ENCODE data around the gene MACROD2.

GRCh38 chr20:14845199-14846160, 850.2 kb downstream of the MACROD2 start:
- TF ChIP-seq, protein P1, sequence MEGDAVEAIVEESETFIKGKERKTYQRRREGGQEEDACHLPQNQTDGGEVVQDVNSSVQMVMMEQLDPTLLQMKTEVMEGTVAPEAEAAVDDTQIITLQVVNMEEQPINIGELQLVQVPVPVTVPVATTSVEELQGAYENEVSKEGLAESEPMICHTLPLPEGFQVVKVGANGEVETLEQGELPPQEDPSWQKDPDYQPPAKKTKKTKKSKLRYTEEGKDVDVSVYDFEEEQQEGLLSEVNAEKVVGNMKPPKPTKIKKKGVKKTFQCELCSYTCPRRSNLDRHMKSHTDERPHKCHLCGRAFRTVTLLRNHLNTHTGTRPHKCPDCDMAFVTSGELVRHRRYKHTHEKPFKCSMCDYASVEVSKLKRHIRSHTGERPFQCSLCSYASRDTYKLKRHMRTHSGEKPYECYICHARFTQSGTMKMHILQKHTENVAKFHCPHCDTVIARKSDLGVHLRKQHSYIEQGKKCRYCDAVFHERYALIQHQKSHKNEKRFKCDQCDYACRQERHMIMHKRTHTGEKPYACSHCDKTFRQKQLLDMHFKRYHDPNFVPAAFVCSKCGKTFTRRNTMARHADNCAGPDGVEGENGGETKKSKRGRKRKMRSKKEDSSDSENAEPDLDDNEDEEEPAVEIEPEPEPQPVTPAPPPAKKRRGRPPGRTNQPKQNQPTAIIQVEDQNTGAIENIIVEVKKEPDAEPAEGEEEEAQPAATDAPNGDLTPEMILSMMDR (IDR thresholded peaks at IDR 0.05; ENCODE audit: poor library complexity, severe bottlenecking) = no peak
- no peak for TF ChIP-seq POLR2AphosphoS5 (IDR thresholded peaks at IDR 0.05)
